Cardiac fibroblast (primary cell): Measurements from ENCODE around the gene C20orf202.

Experiments
- DNase-seq, 2 donors: peaks; one replicate each; pipeline versions ENCODE4 v3.0.0 to v3.0.0-alpha.2; 2010; ENCODE audit warnings: low read depth in 2 of 2
- H3K4me3 ChIP-seq, 2 donors: replicated peaks in 1 of 2; 1 replicate in 1 of 2; 2 replicates in 1 of 2; pipeline ENCODE4 v1.5.1; 2011; ENCODE audit warnings: low read depth in 2 of 2, low read length in 2 of 2, mild to moderate bottlenecking in 2 of 2, moderate library complexity in 1 of 2
- CTCF ChIP-seq: IDR thresholded peaks from one replicate; pipeline ENCODE4 v1.5.1; 2011; ENCODE audit warnings: low read depth, mild to moderate bottlenecking, low read length, inconsistent platforms

The C20orf202 gene

DNA sequence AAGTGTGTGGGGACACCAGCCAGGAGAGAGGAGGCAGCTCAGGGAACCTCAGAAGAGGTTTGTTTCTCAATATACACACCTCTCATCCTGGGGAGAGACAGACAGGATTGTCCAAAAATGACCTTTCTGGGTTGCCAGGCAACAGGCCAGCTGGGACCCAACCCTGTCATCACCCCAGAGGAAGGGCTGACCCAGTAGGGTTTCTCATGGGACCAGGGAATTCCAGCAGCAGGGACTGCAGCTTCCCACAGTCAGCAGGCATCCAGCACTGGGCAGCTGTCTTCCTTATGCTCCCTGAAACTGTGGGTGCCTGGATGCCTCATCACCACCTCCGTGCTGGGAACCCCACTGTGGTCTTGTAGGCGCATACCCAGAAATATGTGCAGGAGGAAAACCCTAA, 1.3 kb downstream of the C20orf202 start:
- no peak for DNase-seq
- no peak for TF ChIP-seq CTCF
- H3K4me3 ChIP-seq: no peak overlapping the region

DNA sequence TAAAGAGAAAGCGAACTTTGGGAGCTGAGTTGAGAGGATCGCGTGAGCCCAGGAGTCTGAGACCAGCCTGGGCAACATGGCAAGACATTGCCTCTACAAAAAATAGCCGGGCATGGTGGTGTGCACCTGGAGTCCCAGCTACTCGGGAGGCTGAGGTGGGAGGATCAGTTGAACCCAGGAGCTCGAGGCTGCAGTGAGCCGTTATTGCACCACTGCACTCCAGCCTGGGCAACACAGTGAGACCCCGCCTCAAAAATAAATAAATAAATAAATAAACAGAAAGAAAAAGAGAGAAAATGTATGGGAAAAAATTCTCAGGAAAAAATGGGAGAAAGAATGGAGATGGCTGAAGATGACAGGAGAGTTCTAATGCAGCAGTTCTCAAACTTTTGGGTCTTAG, 2.5 kb downstream of the C20orf202 start:
- DNase-seq: no peak
- H3K4me3 ChIP-seq: no peak overlapping the region
- no peak for TF ChIP-seq CTCF

- peak overlapping the region in 1 of 2 donors; percentile 2 for H3K4me3 ChIP-seq
Observed at GRCh38 chr20:1206366-1207148, 3.3 kb downstream of the C20orf202 start.

DNA sequence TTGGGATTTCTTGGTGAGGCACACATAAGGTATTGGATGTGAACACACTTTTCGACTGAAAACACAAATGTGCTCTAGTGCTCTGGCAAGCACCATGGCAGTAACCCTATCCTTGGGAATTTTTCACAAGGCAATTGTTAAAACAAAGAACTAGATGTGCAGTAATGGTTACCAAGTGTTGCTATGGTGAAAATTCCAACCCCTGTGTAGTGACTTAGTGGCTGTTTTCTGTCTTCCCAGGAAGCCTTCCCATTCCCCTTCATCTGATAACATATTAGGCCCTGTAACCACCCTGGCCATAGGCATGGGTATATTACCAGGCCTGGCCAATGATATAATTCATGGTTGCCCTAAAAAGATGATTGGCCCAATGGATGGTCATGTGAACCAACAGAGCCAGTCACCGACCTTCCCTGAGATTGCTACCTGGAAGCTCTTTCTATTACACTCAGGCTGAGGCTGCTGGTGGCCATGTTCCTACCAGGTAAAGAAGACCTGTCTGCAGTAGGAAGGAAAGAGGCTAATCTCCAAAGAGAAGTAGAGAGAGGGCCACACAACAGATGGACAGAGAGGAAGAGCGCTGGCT, 4.1 kb downstream of the C20orf202 start:
- no peak overlapping the region for H3K4me3 ChIP-seq
- DNase-seq: no peak
- TF ChIP-seq CTCF: no peak

More at GRCh38 chr20:1206366-1207148, 3.3 kb downstream of the C20orf202 start:
- peak in 1 of 2 donors; percentile 10 for DNase-seq
- no peak for TF ChIP-seq CTCF

DNA sequence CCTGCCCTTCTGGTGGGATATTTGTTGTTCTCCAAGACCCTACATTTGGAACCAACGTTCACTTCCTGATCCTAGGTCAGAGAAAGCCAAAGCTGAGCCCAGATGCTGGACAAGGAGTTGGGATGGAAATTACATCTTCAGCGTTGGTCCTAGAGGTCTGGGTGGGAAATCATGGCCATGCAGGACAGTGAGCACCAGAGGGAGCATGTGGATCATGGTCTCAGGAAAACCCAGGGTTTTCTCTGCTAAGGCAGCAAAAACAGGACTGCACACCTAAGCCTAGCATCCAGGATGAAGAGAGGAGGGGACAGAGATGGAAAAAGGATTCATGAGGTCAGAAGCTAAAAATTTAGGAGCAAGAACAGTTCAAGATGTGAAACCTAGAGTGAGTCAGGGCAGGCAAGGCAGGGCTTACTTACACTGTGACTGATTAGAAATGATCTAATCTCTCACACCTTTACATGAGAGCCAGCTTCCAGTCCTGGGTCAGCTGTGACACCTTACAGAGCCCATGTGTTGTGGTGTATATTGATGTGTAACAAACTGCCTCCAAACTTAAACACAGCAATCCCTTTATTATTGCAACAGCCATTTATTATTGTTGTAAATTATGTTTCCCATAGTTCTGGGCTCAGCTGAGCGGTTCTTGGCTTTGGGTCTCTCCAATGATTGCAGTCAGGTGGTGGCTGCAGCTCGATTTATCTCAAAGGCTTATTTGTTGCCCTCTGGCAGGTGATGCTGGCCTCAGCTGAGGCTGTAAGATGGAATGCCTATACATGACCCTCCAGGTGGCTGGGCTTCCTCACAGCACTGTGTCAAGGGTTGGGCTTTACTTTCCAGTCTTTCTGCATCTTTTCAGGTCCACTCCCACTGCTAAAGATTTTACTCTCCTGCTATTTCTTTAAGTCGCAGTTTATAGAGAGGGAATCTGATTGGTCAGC, 6.5 kb downstream of the C20orf202 start:
- no peak overlapping the region for H3K4me3 ChIP-seq
- peak; percentile 39 for TF ChIP-seq CTCF
- DNase-seq: peak in 1 of 2 donors; percentile 39

- no peak overlapping the region for H3K4me3 ChIP-seq
- peak in 1 of 2 donors; percentile 49 for DNase-seq
- no peak for TF ChIP-seq CTCF
Observed at GRCh38 chr20:1210501-1210900, 7.2 kb downstream of the C20orf202 start.
